ENCODE measurements around the gene SRSF3.
"Not testable (repeated sequence)": the region's sequence is repeated elsewhere in the genome, so short reads cannot be mapped to it uniquely, and the experiment has no call there.

The SRSF3 gene

GRCh38 chr6:36605560-36606391 is 11.6 kb downstream of the SRSF3 start:
- no peak for FAIRE-seq

- FAIRE-seq = not testable (repeated sequence)
These were observed 13.1 kb downstream of the SRSF3 start for GRCh38 chr6:36607305-36607682.

GRCh38 chr6:36607683-36608386 is 13.7 kb downstream of the SRSF3 start:
- no peak for FAIRE-seq

- no peak for FAIRE-seq
These were observed 14.8 kb downstream of the SRSF3 start for GRCh38 chr6:36608788-36609563.

GRCh38 chr6:36609582-36609981 is 15.4 kb downstream of the SRSF3 start:
- no peak for FAIRE-seq

- no peak for FAIRE-seq
These were observed 16.1 kb downstream of the SRSF3 start for GRCh38 chr6:36610041-36610955.

GRCh38 chr6:36610956-36611336 is 16.8 kb downstream of the SRSF3 start:
- no peak for FAIRE-seq

- FAIRE-seq = not testable (repeated sequence)
These were observed 17.5 kb downstream of the SRSF3 start for GRCh38 chr6:36611679-36612078.

- no peak for FAIRE-seq
These were observed 18.0 kb downstream of the SRSF3 start for GRCh38 chr6:36612101-36612625.

GRCh38 chr6:36613200-36613995 is 19.2 kb downstream of the SRSF3 start:
- no peak for FAIRE-seq

- peak; percentile 86 for FAIRE-seq
These were observed 21.0 kb downstream of the SRSF3 start for GRCh38 chr6:36615018-36615761.

GRCh38 chr6:36616893-36617521 is 22.8 kb downstream of the SRSF3 start:
- FAIRE-seq = no peak

GRCh38 chr6:36618366-36619355 is 24.5 kb downstream of the SRSF3 start:
- FAIRE-seq = no peak

GRCh38 chr6:36621371-36621855 is 27.3 kb downstream of the SRSF3 start:
- no peak for FAIRE-seq

- FAIRE-seq = no peak
These were observed 28.9 kb downstream of the SRSF3 start for GRCh38 chr6:36622901-36623546.

GRCh38 chr6:36623547-36624459 is 29.6 kb downstream of the SRSF3 start:
- FAIRE-seq = peak; percentile 66

All from G401.6 (cell line).